OCI-LY7 (cell line): ENCODE results near the gene LMTK3. TPM values are rescaled to one million over a fixed set of nuclear protein-coding genes. Genes with fewer than 3 reads are reported as not detected.
A peak's percentile ranks its signal among the peaks of the same experiment; 100 is the strongest.

Experiments
- BruUV-seq: library from RNA; stranded (reverse); fragments of 400-500 nt; replicated peaks from 2 replicates; lab custom pipeline; 2021; lab: Mats Ljungman, UMichigan
- CTCF ChIA-PET: fragments of 300-600 bp; sonication (Branson Sonifier 250); formaldehyde crosslinking; loops from one replicate; lab custom pipeline; 2022; ENCODE audit warnings: antibody characterized with exemption; ENCODE audit not compliant: unreplicated experiment; lab: Charles Lee
- POLR2A ChIA-PET: fragments of 300-600 bp; sonication (Branson Sonifier 250); formaldehyde crosslinking; loops from one replicate; lab custom pipeline; 2022; ENCODE audit warnings: antibody characterized with exemption; lab: Charles Lee
- DNase-seq: peaks from one replicate; pipeline ENCODE4 v3.0.0-alpha.2; 2015; ENCODE audit warnings: low spot score
- H2AFZ ChIP-seq: fragments of 200-600 bp; sonication (generic), shearing (Covaris generic); 2 replicates; pipeline ENCODE4 v1.6.1; 2014; ENCODE audit warnings: mild to moderate bottlenecking, antibody characterized with exemption, low read length, moderate library complexity
- H3K27ac ChIP-seq: fragments of 200-600 bp; sonication (generic); 2 replicates; pipeline ENCODE4 v1.5.1; 2014; ENCODE audit warnings: mixed run types, low read depth, mild to moderate bottlenecking, moderate library complexity, low read length, inconsistent platforms; ENCODE audit not compliant: poor library complexity, severe bottlenecking
- H3K36me3 ChIP-seq: fragments of 200-600 bp; sonication (generic); 2 replicates; pipeline ENCODE4 v1.6.1; 2014; ENCODE audit warnings: mild to moderate bottlenecking, antibody characterized with exemption, low read length, moderate library complexity, mixed read lengths; ENCODE audit not compliant: insufficient read depth
- H3K4me1 ChIP-seq: fragments of 200-600 bp; sonication (generic); 2 replicates; pipeline ENCODE4 v1.5.1; 2014; ENCODE audit warnings: mild to moderate bottlenecking, low read length; ENCODE audit not compliant: insufficient read depth, poor library complexity, severe bottlenecking
- H3K4me2 ChIP-seq: fragments of 200-600 bp; sonication (generic); 2 replicates; pipeline ENCODE4 v1.6.1; 2014; ENCODE audit warnings: mild to moderate bottlenecking, low read length
- H3K4me3 ChIP-seq: fragments of 200-600 bp; sonication (generic); 2 replicates; pipeline ENCODE4 v1.5.1; 2014; ENCODE audit warnings: mild to moderate bottlenecking, low read depth, low read length; ENCODE audit not compliant: poor library complexity, severe bottlenecking
- H3K79me2 ChIP-seq: fragments of 200-600 bp; sonication (generic); 2 replicates; pipeline ENCODE4 v1.6.1; 2016; ENCODE audit warnings: low read depth, mild to moderate bottlenecking, low read length, moderate library complexity, mixed read lengths; ENCODE audit not compliant: insufficient read depth
- H3K9me2 ChIP-seq: fragments of 200-600 bp; sonication (generic); 2 replicates; pipeline ENCODE4 v1.6.1; 2016; ENCODE audit warnings: mild to moderate bottlenecking, low read length, mixed read lengths; ENCODE audit not compliant: insufficient read depth
- H3K9me3 ChIP-seq: fragments of 200-600 bp; sonication (generic); 2 replicates; pipeline ENCODE4 v1.6.1; 2014; ENCODE audit warnings: mild to moderate bottlenecking, mixed run types, low read length, mixed read lengths
- H4K20me1 ChIP-seq: fragments of 200-600 bp; sonication (generic); 2 replicates; pipeline ENCODE4 v1.6.1; 2014; ENCODE audit warnings: mild to moderate bottlenecking, antibody characterized with exemption, low read length, moderate library complexity, mixed read lengths; ENCODE audit not compliant: insufficient read depth
- EZH2phosphoT487 ChIP-seq: fragments of 200-600 bp; sonication (generic); IDR thresholded peaks from 2 replicates; pipeline ENCODE4 v1.6.1; 2018; ENCODE audit warnings: low read depth, borderline replicate concordance, mild to moderate bottlenecking, mixed run types, antibody characterized with exemption, low read length, moderate library complexity, mixed read lengths
- intact Hi-C: fragments of 100-400 bp; cut with micrococcal nuclease; formaldehyde crosslinking; loops from one replicate; pipeline ENCODE4 v1.10.0; 2022; ENCODE audit not compliant: unreplicated experiment
- total RNA-seq, 2 experiments: library from RNA; depleted of rRNA in 1 of 2; stranded (reverse); fragments of >200 nt in 1 of 2; shearing (Covaris generic) in 1 of 2; gene quantifications; 2 replicates each; pipeline ENCODE4 v1.2.3, GENCODE V29; 2014 to 2022
- TF ChIP-seq, protein P1 (sequence below): fragments of 200-600 bp; sonication (generic); conservative IDR thresholded peaks from 2 replicates; pipeline ENCODE4 v1.5.1; 2014; ENCODE audit warnings: mild to moderate bottlenecking, antibody characterized with exemption, low read length, moderate library complexity, mixed read lengths

The LMTK3 gene
- total RNA-seq, 2 experiments from 2014 or later = 1.3 to 9.7 TPM

- H3K4me3 ChIP-seq = peak overlapping the region; percentile 79
- ChIA-PET POLR2A (no interaction called here), CTCF (no interaction called here)
- no peaks in the 10 kb centered on the region for H3K9me3 ChIP-seq
- H3K9me2 ChIP-seq = no peaks in the 10 kb centered on the region
- no peak for DNase-seq
- no peaks in the 10 kb centered on the region for H4K20me1 ChIP-seq
- no peaks in the 10 kb centered on the region for H3K79me2 ChIP-seq
- TF ChIP-seq, protein P1, sequence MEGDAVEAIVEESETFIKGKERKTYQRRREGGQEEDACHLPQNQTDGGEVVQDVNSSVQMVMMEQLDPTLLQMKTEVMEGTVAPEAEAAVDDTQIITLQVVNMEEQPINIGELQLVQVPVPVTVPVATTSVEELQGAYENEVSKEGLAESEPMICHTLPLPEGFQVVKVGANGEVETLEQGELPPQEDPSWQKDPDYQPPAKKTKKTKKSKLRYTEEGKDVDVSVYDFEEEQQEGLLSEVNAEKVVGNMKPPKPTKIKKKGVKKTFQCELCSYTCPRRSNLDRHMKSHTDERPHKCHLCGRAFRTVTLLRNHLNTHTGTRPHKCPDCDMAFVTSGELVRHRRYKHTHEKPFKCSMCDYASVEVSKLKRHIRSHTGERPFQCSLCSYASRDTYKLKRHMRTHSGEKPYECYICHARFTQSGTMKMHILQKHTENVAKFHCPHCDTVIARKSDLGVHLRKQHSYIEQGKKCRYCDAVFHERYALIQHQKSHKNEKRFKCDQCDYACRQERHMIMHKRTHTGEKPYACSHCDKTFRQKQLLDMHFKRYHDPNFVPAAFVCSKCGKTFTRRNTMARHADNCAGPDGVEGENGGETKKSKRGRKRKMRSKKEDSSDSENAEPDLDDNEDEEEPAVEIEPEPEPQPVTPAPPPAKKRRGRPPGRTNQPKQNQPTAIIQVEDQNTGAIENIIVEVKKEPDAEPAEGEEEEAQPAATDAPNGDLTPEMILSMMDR = no peak
- TF ChIP-seq EZH2phosphoT487 = no peak
- H3K4me2 ChIP-seq = peak overlapping the region; percentile 82
- peaks cover 33% of the 10 kb centered on the region for H3K4me1 ChIP-seq
- intact Hi-C loops = no loop called here
- no peaks in the 10 kb centered on the region for H3K36me3 ChIP-seq
- H3K27ac ChIP-seq = no peak overlapping the region
- BruUV-seq = no TSS peak
- H2AFZ ChIP-seq = 0 out of 2 replicates have a peak overlapping the region, but pooled peaks have one; percentile 24
Observed at GRCh38 chr19:48511321-48511731, 309 bp downstream of the LMTK3 start.

GRCh38 chr19:48510421-48511268 lies 990 bp downstream of the LMTK3 start:
- ChIA-PET POLR2A (no interaction called here), CTCF (no interaction called here)
- Histone ChIP-seq H3K9me2 (no peaks in the 10 kb centered on the region), H4K20me1 (no peaks in the 10 kb centered on the region), H3K4me1 (peaks cover 33% of the 10 kb centered on the region), H3K27ac (no peak overlapping the region), H3K36me3 (no peaks in the 10 kb centered on the region), H3K4me3 (peak overlapping the region; percentile 79), H2AFZ (peak overlapping the region; percentile 46; the same call in 1 of the 2 replicates), H3K9me3 (no peaks in the 10 kb centered on the region), H3K79me2 (no peaks in the 10 kb centered on the region), H3K4me2 (peak overlapping the region; percentile 82)
- TF ChIP-seq, protein P1 = no peak
- no peak for TF ChIP-seq EZH2phosphoT487
- intact Hi-C loops = no loop called here
- no TSS peak for BruUV-seq
- peak; percentile 76 for DNase-seq
